22Rv1 (cell line): ENCODE measurements around the gene TMF1.

Experiments used
- CTCF ChIP-seq: fragments of 450-650 bp; IDR thresholded peaks from 2 replicates; pipeline ENCODE4 v1.5.1; 2017; ENCODE audit warnings: mild to moderate bottlenecking
- ZFX ChIP-seq: fragments of 450-650 bp; IDR thresholded peaks from 2 replicates; pipeline ENCODE4 v1.6.1; 2017; ENCODE audit warnings: antibody characterized with exemption, borderline replicate concordance

GRCh38 chr3:69033470-69033869 is 18.7 kb downstream of the TMF1 start:
- TF ChIP-seq CTCF (no peak), ZFX (no peak)
